ENCODE results near the gene DYNLT1.

- TF ChIP-seq GATA2 (IDR thresholded peaks at IDR 0.05; ENCODE audit: low read depth, low read length) (no peak), GATA3 (IDR thresholded peaks at IDR 0.05; ENCODE audit: low read depth, low read length) (no peak)
Measured at GRCh38 chr6:158662954-158663624, 18.5 kb upstream of the DYNLT1 start.

All from SH-SY5Y (cell line).